ENCODE results near the gene TMEM158.

TMEM158 gene

DNA sequence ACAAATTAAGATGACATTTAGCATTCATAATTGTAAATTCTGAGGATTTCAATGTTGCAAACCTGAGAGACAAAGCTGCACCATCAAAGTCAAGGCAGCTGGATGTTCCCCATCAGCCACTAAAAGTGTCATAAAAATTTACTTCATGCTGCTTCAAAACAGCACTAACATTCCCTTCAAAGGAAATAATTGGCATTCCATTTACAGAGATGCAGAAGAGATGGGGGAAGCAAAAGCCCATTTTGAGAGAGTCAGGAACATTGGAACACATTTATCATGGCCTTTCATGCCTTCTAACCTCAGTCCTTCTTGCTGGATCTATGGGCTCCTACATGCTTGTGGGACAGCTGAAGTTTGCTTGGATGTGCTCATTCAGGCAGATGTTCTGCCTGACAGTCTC lies 6.4 kb upstream of the TMEM158 start:
- DNase-seq (ENCODE audit: low read depth) = no peak

DNA sequence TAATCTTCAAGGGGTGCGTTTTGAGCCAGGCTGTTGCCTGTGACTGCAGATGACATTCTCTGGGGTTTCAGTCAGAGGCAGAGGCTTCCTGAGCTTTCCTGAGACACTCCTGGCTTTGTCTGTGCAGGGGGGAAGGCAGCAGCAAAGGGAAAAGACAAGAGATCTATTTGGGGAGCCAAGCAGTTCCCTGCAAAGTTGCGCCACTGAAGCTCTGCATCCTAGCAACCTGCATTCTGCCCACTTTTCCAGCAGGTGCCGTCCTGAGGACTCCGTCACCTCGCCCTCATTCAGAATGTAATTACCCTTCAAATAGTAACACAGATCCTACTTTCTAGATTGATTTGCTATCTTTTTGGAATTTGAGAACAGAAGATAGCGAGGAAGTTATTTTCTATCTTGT lies 1.9 kb upstream of the TMEM158 start:
- DNase-seq (ENCODE audit: low read depth) = no peak

DNA sequence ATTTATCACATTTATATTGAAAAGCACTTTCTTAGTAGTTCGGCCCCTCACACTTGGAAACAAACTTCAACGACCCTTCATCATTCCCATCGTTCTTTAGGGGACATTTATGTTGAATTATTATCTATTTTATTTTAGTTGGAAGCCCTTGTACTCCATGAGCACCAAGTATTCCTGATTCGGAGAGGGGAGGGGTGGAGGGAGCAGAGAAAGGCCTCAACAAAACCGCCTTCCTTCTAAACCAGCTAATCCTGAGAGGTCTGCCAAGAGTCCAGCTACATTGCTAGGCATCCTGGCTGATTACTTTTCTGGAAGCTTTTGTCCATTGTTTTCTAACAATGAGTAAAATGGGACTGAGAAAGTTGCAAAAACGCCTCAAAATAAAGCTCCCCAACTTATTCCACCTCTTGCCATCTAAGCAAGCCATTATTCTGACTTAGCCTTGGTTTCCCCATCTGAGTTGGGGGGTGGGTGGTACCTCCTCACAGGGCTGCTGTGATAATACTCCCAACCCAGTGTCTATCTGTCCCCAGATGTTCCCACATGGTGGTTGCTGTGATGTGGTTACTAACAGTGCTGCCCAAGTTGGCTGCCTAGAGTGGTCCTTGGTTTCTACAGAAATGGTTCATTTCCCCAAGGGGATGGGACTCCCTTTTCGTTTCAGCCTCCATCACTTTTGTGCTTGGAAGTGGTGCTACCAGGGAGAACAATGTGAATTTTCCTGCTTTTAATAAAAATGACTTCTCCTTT lies 1.2 kb upstream of the TMEM158 start:
- DNase-seq (ENCODE audit: low read depth) = no peak

DNA sequence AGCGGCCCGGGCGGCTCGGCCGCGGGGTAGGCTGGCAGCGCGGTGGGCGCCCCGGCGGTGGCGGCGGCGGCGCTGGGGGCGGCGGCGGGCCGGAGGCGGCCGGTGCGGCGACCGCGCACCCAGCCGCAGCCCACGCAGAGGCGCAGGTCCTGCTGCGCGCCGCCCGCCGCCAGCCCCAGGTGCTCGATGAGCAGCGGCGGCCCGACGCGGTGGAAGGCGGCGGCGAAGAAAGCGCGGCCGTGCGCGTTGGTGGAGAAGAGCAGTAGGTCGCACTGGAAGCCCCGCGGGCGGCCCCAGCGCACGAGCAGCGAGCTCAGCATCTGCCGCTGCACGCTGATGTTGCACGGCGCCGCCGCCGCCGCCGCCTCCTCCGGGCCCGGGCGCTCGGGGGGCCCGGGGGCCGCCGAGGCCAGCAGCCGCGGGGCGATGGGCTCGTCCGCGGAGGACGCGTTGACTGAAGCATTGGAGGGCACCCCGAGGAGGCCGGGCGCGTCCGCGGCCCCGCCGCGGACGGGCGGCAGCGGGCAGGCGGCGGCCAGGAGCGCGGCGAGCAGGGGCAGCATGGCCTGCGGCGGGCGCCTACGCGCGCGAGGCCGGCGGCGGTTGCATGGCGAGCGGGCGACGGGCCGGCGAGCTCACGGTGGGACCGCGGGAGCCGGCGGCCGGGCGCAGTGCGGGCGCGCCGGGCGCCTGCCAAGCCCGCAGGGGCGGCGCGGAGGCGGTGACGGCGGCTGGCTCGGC lies 452 bp downstream of the TMEM158 start:
- DNase-seq (ENCODE audit: low read depth) = peak; percentile 18

DNA sequence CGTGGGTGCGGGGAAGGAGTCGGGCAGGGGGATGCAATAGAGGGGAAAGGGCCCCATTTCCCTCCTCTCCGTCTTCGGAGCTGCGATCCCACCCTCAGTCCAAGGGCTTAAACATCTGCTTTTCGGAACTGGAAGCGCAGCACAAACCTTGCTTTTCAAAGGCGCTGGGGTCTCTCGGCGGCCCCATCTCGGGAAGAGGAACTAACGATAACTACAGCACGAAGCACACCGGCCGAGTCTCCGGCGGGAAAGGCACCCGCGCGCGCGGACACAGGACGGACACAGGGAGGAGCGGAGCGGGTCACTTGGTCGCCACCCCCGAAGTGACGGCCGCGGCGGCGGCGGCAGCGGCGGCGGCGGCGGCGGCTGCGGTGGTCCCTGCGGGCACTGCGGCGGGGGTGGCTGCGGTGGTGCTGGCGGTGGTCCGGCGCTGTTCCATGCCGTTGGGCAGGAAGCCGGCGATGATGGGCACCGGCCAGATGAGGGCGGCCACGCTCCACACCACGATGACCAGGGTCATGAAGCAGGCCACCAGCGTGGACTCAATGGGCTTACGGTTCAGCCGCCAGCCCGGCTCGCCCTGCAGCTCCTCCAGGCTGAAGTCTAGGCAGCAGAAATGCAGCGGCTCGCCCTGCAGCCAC lies 1.1 kb downstream of the TMEM158 start:
- no peak for DNase-seq (ENCODE audit: low read depth)

DNA sequence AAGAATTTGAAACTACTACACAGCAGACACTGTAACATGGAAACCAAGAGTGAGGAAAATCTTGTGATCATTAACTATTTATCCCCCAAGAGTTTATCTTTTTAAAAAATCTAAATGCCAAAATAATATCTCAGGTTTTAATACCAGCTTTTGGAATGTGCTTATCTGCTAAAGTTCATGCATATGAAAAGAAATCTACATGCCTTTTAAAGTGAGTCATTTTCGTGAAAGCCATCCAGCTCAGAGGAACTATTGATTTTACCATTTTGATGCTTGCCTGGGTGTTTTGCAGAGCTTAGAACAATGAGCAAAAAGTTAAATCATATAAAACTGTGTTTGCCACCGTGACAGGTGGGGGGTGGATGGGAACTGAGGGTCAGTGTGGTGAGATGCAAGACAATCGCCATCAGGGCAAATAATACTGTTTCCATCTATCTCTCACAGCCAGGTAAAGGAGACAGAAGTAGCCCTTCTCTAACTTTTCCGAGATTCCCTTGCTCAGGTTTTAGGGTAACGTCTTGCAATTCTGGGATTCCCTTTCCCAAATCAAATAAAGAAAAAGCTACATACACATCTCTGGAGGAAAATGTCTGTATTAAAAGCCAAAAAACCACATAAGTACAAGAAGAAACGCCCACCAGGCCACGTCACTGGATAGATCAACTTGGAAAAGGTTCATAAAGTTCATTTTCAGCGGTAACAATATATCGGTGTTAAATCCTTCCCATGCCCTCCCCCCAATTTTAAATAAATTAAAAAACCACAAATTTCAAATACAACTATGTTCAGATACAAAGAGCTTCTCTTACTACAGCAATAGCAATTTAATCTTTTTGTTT lies 2.0 kb downstream of the TMEM158 start:
- DNase-seq (ENCODE audit: low read depth) = no peak

DNA sequence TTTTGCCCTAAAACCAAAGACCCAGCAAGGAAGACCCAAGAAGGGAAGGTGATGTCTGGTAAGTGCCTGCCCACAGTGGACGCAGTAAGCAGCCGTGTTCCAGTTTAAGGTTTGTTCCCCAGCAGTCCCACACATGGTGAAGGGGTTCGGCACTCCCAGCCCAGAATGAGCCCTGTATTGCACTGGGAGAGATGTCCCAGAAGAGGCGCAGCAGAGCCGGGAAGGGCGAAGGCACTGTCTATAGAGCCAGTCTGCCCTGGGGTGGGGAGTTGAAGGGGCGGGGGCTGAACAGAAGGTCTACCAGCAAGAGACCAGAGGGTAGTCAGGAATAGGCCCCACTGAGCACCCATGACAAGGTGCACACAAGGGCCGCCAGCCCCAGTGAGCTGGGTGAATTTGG lies 6.4 kb downstream of the TMEM158 start:
- no peak for DNase-seq (ENCODE audit: low read depth)

DNA sequence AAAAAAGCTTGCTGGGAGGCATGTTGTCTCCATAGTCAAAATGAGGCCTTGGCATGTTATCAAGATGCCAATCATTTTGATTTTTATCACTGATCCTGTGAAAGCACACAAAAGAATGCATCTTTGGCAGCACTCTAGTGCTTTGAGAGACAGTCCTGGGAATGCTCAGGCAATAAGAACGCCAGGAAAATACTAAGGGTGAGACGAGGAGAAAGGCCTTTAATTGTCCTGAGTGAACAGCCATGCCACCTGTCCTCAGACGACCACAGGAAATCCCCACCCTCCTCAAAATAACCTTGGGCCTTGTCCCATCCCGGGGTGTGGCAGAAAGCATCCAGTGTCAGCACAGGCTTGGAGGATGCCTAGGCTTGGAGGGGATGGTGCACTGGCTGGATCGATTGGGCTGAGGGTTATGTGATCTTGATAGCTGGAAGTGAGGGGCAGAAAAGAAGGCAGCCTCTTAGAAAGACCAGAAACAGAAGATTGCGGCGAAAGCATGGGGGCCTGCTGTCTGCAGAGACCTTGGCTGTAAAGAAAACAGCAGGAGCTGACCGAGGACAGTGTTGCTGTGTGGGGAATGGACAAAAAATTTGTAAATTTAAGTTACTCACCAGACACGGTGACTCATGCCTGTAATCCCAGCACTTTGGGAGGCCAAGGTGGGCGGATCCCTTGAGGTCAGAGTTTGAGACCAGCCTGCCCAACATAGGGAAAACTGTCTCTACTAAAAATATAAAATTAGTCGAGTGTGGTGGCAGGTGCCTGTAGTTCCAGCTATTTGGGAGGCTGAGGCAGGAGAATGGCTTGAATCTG lies 7.3 kb downstream of the TMEM158 start:
- no peak for DNase-seq (ENCODE audit: low read depth)

DNA sequence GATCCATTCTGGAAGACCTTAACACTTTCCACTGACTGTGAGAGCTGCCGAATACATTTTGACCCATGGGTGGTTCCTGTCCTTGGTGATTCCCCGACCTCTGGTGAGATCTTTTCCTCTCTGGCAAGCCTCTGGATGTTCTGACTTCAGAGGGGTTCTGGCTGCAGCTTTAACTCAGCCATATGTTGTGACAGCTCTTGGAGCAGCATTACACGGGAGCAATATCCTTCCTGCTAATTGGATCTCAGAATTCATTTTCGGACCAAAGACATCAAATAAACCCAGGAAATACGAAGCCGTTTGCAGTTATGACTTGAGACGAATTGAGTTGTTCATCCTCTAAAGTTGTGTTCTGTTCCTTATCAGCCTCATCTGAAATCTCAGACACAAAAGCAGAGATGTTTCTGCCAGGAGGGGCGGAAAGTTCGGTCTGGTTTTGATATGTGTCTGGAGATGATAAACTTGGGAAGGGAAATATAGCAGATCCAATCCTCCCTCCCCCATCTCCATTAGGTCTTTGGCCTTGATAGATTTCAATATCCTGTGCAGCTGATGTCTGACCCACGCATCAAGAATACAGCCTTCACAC lies 10.0 kb downstream of the TMEM158 start:
- no peak for DNase-seq (ENCODE audit: low read depth)

DNA sequence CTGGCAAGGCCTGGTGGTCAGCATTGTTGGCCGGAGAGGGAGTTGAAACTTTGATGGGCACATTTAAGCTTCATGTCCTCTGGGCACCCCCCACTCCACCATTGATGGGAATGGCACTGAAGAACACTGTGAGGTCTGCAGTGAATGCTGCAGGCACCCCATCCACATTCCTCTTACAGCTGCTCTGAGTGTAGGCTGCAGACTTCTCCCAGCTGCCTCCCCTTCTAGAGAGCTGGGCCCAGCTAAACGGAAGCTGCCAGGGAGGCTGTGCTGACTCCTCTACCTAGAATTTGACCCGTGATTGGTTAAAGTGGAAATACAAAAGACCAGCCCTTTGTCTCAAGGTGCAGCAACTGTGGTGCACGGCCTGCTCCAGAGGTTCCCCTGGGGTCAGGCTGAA lies 10.6 kb downstream of the TMEM158 start:
- DNase-seq (ENCODE audit: low read depth) = no peak

DNA sequence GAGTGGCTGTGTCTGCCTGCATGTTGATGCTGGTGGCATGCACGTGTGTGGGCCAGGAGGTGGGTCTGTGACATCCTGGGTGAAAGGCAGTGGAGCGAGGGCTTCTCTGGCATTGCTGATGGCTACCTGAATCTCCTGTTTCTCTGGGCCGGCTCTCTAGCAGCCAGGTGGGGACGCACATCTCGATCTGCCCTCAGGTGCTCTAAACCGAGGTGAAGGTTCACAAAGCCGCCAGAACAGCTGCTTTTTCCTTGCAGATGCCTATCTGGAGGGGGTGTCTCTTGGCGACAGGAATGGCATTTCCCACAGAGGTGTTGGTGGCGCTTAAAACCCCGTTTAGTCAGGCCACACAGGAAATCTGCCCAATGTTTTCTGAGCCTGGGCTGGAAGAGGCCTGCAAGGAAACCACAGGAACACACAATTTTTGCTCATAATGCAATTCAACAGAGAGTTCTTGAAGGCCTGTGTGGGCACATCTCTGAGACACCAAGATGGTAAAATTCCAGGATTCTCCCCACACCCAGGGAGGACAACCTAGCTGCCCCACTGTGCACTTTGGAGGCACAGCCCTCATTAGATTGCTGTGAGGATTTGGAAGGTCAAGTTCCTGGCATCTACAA lies 11.9 kb downstream of the TMEM158 start:
- DNase-seq (ENCODE audit: low read depth) = no peak

DNA sequence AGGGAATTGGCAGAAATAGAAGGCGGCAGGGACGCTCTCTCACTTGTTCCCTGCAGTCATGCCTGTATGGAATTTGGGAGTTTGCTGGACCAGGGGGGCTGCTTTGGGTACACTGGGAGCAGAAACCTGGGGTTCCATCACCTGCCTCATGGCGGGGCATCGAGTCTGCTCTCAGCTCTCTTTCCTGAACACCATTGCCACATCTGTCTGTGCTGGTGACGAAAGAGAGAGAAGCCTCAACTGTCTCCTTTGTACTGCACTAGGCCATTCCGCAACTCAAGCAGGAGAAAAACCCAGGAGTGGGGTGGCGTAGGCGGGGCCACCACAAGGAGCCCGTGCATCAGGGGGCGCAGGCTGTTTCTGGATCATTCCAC lies 14.0 kb downstream of the TMEM158 start:
- no peak for DNase-seq (ENCODE audit: low read depth)

DNA sequence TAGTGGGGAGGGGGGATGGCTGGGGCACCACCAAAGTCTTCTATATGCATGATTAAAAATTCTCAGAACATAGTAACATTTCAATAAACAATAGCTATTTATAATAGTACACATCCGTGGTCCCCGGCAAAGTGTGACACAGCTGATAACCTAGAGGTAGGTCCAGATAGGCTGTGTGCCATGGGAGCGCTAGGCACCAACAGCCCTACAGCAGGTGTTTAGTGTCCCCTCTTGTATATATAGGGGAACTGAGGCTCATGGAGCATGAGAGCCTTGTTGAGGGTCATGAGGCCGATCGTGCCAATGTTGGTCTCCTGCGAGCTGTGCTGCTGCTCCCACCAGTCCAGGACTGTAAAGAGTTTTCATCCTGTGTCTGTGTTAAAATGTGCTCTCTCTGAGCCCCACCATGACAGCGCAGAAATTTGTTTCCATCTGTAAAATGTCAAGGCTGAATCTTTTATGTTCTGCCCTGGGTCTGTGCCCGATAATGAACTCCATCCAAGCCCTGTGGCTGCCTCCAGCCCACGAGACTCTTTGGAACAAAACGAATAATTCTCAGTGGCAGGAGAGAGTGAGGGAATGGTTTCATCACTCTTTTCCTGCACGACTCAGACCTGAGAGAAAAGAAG lies 14.5 kb downstream of the TMEM158 start:
- no peak for DNase-seq (ENCODE audit: low read depth)

DNA sequence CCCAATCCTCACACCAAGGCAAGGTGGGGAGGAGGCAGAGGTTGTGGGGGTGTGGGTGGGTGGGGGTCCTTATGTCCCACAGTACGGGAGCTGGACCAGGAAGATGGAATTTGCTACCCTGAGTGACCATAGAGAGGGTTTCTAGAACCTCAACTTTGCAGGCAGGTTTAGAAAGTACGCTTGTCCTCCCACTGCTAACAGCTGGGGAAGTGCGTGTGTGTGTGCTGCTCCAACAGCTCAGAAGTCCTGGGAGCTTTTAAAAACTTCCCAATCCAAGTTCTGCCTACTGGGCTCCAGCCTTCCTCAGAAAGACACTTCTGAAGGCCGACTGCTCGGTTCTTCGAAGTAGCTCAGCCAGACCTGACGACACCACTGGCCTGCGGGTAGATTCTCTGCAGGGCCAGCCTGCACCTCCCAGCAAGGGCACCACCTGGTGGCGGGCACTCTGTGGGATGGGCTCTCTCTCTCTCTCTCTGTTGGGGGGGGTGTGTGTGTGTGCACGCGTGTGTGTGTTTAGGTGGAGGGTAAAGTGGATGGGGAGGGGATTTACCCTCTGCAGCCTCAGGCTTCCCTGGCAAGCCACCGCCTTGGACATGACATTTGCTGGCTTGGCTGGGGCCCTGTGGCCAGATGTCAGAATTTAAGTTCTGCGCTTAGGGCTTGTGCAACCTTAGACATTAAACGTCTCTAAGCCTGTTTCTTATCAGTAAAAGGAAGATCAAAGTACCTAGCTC lies 15.6 kb downstream of the TMEM158 start:
- DNase-seq (ENCODE audit: low read depth) = peak; percentile 67

DNA sequence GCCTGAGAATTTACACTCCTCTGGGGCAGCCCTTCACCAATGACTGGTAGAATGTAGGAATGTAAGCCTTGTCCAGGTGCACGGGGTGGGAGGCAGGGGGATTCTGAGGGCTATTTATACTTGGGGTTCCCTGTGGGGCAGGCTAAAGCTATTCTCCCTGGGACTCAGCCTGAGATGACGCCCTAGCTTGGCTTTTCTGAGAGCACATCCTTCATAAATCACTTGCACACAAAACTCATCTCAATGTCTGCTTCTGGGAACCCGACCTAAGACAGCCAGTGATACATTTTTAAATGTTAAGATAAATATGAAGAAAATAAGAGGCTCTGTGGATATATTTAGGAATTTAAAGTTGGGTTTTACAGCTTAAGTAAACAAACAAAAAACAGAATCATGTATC lies 16.6 kb downstream of the TMEM158 start:
- DNase-seq (ENCODE audit: low read depth) = no peak

DNA sequence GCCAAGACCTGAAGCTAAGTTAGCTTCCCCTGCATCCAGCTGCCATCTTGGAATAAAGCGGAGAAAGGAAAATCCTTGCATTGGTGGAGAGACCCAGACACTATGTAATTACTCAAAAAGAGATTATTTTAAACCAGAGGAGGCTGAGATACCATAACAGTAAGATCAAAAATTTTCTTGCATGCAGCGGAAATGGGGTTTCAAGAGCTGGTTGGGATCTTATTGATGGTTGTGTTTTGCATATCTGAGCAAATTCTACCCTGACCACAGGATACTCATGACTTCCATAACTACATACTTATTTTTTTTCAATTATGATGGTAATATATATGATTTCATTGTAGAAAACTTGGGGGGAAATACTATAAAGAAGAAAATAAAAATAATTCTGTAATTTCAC lies 17.5 kb downstream of the TMEM158 start:
- no peak for DNase-seq (ENCODE audit: low read depth)

DNA sequence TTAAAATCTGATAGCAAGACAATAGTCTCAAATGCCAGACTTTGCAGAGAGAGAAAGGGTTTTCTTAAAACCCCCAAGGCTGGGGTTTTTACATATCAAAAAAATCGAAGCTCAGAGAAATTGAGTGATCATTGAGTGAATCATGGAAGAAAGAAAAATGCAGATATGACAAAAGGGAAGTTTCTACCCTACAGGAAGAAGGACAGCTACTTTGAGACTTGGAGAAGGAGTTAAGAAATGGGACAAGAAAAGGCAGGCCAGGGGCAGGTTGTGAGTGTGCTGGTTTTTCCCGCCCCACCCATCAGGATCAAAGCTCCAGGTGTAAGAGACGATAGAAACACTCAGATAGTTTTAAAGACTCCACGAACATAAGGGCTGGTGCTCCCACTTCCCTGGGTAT lies 18.6 kb downstream of the TMEM158 start:
- no peak for DNase-seq (ENCODE audit: low read depth)

DNA sequence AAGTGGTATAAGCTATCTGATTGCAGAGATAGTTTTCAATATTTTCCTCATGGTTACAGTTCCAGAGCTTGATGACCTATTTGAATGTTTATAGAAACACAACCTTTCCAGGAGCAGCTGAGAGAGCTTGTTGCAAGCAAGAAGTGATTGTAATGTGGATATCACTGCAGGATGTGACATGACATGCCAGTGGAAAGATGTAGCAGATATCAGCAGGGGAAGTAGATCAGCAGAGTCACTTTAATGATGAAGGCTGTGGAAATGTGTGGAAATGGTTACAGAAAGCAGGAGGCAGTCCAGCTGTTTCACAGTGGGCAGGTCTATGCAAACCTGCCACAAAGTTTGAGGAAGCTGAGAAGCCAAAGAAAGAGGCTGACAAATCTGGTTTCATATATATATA lies 21.0 kb downstream of the TMEM158 start:
- DNase-seq (ENCODE audit: low read depth) = no peak

DNA sequence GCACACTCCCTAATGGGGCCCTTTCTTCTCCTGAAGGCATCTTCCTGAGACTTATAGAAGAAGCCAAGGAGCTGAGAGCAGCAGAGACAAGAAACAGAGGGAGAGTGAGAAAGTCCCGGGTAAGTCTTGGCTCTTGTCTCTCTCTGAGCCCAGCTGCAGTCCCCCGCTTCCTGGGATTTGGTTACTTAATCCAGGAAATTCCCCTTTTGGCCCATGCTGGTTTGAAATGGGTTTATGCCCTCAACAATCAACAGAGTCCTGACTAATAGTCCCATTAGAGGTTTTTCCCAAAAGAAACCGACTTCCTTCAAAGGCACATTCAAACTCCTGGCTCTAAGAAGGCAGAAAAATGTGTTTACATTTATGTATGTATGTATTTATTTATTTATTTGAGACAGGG lies 22.0 kb downstream of the TMEM158 start:
- DNase-seq (ENCODE audit: low read depth) = no peak

Data from stimulated activated CD8-positive, alpha-beta memory T cell treated with anti-CD3 and anti-CD28 coated beads, Interleukin-4, amount 100 ng/mL, for 24 hours (primary cell).